GM19438 (cell line): Measurements from ENCODE around the gene PLOD1.
"Not testable (repeated sequence)": the region's sequence is repeated elsewhere in the genome, so short reads cannot be mapped to it uniquely, and the experiment has no call there.

Experiments used
- ATAC-seq: cut with Tn5 transposase; IDR thresholded peaks from one replicate; pipeline ENCODE4 v1.9.1; 2021; ENCODE audit warnings: low read depth; ENCODE audit not compliant: unreplicated experiment

Gene PLOD1

DNA sequence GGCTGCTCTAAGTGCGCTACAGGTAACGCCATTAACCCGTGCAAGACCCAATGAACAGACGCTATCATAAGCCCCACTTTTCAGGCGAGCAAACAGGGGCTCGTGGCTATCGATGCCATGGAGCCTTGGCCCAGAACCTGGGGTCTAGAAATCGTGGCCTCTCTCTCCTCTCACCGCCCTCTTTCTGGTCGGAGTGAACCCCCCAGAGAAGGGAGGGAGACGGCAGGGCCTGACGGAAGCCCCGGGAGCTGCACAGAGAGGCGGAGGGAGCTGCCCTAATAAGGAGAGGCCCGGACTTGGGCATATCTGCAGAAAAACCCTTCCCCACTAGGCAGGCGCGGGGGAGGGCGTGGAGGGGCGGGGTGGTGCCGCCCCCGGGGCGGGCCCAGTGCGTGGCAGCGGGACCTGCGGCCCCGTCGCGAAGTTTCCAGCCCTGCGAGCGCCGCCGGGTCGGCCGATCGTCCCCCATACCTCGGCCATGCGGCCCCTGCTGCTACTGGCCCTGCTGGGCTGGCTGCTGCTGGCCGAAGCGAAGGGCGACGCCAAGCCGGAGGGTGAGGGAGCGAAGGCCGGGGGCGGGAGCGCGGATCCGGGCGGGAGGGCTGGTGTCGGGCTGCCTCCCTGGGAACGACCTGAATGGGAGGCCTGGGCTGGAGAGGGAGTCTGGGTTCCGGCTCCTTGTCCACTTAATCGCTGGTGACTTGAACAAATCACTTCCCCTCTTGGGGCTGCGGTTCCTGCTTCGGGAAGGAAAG is at the start of gene PLOD1:
Gene PLOD1, plus strand, starts transcription at position 416 of the 755 bp plus-strand sequence. Its CDS starts 63 bp downstream, at position 479.
- peak; percentile 90 for ATAC-seq

- no peak for ATAC-seq
Observed at GRCh38 chr1:11885916-11886315, 48.6 kb upstream of the PLOD1 start.

DNA sequence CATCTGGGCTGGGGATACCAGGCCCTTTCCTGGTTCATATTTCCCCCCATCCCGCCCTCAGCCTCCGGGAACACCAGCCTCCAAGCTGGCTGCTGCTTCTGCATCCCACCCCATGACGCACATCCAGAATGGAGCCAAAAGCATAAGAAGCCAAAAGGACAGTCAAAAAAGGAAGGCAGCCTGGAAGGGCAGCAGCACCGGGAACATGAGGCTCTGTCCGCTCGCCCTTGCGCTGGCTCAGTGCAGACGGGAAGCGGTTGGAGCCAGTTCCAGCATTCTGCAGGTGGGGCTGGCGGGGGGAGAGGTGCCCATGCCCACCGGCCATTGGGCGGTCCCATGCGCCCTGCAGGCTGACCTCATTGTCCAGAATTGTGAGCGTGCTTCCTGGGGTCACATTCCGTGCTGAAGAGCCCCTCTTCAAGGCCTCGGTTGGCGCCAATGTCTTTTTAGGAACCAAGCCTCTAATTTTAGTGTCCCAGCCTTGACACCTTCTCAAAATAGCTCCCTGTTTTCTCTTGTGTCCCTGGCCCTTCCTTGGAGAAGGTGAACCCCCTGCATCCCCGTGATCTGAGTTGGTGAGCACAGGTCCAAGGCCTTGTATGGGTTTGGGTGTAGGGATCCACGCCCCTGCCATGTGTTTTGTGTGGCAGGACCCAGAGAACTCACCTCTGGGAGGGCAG is 47.4 kb upstream of the PLOD1 start:
- ATAC-seq: no peak

DNA sequence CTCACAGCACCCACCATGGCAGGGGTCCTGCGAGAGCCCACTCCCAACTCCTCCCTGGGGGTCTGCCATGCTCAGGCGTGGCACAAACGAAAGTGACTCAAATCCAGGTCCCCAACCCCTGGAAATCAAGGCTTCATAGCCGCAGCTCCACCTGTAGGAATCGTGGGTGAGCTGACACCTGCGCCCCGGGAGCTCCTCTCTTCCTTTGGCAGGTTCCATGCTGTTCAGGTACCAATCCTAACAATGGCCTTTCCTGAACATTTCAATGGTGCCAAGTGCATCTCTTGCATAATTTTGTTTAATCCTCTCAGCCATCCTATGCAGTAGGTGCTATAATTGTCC is 46.9 kb upstream of the PLOD1 start:
- ATAC-seq: no peak

DNA sequence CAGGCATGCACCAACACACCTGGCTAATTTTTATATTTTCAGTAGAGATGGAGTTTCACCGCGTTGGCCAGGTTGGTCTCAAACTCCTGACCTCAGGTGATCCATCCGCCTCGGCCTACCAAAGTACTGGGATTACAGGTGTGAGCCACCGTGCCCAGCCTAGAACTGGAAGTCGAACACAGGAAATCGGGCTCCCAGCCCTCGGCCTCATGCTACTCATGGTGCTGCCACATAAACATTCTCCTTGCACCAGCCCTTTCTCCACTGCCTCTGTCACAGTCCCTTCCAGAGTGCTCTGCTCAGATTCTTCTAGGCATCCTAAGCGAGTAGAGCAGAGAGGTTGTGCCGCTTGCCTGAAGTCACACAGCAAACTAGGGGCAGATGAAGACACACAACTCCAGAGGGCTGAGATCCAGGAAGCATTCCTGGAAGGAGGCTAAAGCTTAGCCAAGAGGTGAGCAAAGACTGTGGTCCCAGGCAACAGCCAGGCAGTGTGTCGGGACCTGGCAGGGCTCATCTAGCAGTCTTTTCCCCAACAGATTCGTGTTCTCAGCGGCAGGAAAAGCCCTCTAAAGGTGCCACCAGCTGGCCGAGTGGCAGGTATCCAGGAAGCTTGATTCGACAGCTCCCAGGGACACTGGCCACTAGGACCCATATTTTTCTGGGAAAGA is 46.2 kb upstream of the PLOD1 start:
- no peak for ATAC-seq

DNA sequence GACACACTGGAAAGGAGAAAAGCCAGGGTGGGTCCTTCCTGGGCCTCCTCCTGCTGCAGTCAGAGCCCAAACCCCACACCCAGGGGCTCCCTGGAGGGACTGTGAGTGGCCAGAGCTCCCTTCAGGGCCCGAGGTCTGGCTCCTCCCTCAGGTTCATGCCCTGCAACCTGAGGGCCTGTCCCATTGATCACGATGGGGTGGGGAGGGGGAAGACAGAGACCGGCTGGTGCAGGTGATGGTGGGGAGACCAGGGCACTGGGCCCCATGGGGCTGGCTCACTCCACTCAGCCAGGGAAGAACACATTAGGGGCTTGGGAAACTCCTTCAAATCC is 45.7 kb upstream of the PLOD1 start:
- ATAC-seq: no peak

DNA sequence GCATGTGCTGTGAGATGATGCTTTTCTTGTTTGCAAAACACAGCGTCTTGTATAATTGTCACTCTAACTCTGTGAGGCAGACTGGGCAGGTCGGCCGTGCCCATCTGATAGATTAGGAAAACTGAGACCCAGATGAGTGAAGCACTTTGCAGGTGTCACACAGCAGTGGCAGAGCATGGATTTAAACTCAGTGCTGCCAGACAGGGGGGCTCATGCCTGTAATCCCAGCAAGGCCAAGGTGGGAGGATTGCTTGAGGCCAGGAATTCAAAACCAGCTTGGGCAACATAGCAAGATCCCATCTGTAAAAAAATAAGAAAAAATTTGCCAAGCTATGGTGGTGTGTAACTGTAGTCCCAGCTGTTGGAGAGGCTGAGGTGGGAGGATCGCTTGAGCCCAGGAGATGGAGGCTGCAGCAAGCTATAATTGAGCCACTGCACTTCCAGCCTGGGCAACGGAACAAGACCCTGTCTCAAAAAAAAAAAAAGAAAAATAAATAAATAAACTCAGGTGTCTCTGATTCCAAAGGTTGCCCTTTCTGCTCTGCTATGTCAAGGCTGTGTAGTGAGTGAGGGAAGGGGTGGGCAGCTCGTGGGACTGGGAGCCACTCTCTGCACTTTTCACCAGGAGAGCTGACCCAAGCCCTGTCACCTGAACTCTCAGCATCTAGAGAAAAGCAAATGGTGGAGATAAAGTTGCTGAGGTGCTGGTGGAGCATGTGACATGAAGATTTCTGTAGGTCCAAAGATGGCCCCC is 42.9 kb upstream of the PLOD1 start:
- no peak for ATAC-seq

- ATAC-seq: no peak
Observed at GRCh38 chr1:11893907-11894251, 40.6 kb upstream of the PLOD1 start.

DNA sequence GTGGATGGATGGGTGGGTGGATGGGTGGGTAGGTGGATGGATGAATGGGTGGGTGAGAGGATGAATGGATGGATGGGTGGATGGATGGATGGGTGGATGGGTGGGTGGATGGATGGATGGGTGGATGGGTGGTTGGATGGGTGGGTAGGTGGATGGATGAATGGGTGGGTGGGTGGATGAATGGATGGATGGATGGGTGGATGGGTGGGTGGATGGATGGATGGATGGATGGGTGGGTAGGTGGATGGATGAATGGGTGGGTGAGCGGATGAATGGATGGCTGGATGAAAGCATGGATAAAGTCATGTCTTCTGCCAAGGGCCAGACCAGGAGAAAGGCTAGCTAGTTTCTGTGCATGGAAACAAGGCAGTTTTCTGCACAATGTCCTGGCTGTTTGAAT is 40.0 kb upstream of the PLOD1 start:
- not testable (repeated sequence) for ATAC-seq

GRCh38 chr1:11898086-11898785 is 36.3 kb upstream of the PLOD1 start:
- no peak for ATAC-seq

DNA sequence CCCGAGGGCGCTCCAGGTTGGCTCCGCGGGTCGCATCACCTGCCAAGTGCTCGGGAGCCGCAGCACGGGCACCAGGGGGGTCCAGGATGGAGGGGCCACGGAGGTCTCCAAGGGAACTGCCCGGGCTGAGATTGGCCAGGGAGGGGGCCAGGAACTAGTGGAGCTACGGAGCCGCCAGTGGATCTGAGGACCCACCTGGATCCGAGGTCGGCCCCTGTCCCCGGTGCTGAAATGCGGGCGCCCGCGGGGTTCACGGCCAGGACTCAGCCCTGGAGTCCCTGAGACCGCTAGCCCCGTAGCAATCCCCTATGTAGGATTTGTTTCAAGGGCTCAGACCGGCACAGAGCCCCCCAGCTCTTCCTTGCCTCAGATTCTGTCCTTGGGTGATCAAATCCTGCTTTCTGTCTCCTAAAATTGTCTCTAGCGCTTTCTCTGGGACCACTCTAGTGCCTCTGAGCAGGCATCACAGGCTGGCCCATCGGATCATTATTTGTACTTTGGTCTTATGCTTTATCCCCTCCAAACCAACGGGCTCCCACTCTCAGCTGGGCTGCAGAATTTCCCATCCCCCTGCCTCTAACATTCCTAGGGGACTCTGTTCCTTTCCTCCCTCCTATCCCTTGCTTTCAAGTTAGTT is 35.6 kb upstream of the PLOD1 start:
- ATAC-seq: no peak

DNA sequence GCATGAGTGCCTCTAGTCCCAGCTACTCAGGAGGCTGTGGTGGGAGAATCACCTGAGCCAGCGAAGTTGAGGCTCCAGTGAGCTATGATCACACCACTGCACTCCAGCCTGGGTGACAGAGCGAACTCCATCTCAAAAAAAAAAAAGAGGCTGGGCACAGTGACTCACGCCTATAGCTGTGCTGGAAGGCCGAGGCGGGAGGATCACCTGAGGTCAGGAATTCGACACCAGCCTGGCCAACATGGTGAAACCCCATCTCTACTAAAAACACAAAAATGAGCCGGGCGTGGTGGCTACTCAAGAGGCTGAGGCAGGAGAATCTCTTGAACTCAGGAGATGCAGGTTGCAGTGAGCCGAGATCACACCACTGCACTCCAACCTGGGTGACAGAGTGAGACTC is 33.1 kb upstream of the PLOD1 start:
- ATAC-seq: not testable (repeated sequence)

DNA sequence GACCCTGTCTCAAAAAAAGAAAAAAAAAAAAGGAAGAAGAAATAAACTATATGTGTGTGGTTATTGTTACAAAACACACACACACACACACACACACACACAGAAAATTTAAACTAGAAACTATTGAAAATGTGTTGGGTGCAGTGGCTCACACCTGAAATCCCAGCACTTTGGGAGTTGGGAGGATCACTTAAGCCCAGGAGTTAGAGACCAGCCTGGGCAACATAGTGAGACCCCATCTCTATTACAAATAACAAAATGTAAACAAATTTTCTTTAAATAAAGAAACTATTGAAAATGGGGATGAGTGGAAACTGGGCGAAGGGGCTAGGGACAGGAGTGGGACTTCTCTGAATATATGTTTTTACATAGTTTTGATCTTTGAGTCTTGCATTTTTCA is 31.3 kb upstream of the PLOD1 start:
- ATAC-seq: no peak

DNA sequence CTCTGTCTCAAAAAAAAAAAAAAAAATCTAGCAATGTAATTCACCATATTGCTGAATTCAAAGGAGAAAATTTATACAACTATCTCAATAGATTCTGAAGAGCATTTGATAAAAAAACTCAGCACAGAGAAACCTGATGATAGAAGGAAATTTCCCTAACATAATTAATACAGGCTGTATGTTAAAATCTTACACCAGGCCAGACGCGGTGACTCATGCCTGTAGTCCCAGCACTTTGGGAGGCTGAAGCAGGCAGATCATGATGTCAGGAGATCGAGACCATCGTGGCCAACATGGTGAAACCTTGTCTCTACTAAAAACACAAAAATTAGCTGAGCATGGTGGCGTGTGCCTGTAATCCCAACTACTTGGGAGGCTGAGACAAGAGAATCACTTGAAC is 30.4 kb upstream of the PLOD1 start:
- ATAC-seq: not testable (repeated sequence)

- ATAC-seq: no peak
Observed at GRCh38 chr1:11904978-11905377, 29.5 kb upstream of the PLOD1 start.

GRCh38 chr1:11906870-11907269 is 27.6 kb upstream of the PLOD1 start:
- no peak for ATAC-seq

DNA sequence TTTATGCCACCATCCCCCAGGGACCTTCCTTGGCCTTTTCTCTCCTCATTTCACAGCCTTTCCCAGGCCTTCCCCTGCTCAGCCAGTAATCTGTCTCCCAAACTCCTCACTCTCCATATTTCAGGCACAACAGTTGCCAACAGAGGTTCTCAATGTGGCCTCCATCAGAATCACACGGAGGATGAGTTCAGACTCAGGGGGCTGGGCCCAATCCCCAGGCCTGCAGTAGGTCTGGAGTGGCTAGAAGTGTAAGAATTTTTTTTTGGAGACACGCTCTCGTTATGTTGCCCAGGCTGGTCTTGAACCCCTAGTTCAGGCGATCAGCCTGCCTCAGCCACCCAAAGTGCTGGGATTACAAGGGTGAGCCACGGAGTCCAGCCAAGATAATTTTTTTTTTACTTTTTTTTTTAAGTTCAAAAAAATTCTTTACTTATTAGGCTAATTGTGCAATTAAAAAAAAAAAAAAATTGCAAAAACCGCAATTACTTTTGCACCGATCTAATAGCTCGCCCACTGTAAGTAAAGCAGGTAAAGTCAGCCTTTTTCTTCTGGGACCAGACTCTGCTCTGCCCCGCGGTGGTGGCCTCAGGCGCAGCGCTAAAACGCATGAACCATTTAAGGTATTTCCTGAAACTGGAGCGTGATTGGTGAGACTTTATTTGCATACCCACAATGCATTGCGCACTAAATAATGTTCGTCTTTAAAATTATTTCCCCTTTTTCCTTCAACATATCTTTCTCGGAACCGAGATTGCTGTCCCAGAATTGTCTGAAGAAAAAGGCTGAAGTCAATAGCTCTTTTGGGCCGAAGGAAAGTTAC is 27.0 kb upstream of the PLOD1 start:
- peak; percentile 42 for ATAC-seq

DNA sequence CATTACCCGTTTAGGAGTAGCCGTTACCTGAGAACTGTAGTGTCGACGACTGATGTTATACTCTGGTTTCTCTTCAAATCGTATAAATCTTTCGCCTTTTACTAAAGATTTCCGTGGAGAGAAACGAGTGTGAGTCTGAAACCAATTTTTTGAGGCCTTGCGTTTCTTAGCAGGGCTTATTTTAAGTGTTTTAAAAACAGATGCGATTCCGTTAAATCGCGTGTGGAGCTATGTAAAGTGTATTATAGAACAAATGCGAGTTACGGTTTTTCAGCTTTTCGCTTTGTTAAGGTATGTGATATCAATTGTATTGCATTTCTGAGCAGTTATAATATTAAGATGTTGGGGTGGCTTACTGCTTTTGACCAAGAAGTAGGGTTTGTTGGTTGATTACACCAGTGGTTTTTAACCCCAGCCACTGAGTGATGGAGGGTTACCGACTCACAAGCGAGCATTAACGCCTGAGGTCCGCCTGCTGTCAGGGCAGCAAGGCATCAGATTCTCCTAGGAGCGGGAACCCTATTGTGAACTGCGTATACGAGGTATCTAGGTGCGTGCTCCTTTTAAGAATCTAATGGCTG is 26.3 kb upstream of the PLOD1 start:
- ATAC-seq: peak; percentile 42

GRCh38 chr1:11910914-11911228 is 23.6 kb upstream of the PLOD1 start:
- ATAC-seq: not testable (repeated sequence)
